ENCODE results near the gene ANKRD30B. TPM values are rescaled to one million over a fixed set of nuclear protein-coding genes. Genes with fewer than 3 reads are reported as not detected.
"Not testable (repeated sequence)": the region's sequence is repeated elsewhere in the genome, so short reads cannot be mapped to it uniquely, and the experiment has no call there.

Gene ANKRD30B
- total and polyA plus RNA-seq, 2 of the 13 experiments (the other 11 are each of a cell fraction or from before 2014, with no cell fraction given), result not detected

- TF ChIP-seq ZNF772 (CRISPR knock-in tag; IDR thresholded peaks at IDR 0.05), result no peak
- no peak for TF ChIP-seq ZSCAN29 (CRISPR knock-in tag; conservative IDR thresholded peaks at IDR 0.05)
These were observed 524 bp downstream of the ANKRD30B start (continued) for GRCh38 chr18:14748496-14748895.

DNA sequence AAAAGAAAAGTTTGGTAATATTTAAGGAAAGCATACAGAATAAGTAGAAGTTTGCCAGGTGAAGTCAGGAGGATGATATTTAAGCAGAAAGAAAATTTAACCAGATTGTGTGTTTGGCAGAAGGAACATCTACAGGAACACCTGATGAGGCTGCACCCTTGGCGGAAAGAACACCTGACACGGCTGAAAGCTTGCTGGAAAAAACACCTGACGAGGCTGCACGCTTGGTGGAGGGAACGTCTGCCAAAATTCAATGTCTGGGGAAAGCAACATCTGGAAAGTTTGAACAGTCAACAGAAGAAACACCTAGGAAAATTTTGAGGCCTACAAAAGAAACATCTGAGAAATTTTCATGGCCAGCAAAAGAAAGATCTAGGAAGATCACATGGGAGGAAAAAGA lies 15.6 kb downstream of the ANKRD30B start:
- H3K4me3 ChIP-seq (replicated peaks in 1 of 3; ENCODE audit: insufficient read depth in 1 of 3, low read depth in 2 of 3, low read length in 3 of 3); H3K79me2 ChIP-seq (ENCODE audit: insufficient read depth, low read length); in situ Hi-C loops (cut with HindIII; ENCODE audit: extremely low pct_ligation_motif_present, low pct_unique_long_range_greater_than_20kb); POLR2A ChIA-PET; DNase-seq (ENCODE audit: low spot score); ATAC-seq; H3K36me3 ChIP-seq (replicated peaks in 1 of 2; ENCODE audit: control insufficient read depth in 1 of 2, insufficient read depth in 2 of 2, low read length in 2 of 2); H3K4me2 ChIP-seq (ENCODE audit: low read depth, low read length); H3K27ac ChIP-seq (ENCODE audit: extremely low read length, insufficient read depth, low read length); H2AFZ ChIP-seq (ENCODE audit: low read length); CTCF ChIA-PET (ENCODE audit: low intra/inter-chr PET ratio, low total read pairs); intact Hi-C loops (cut with micrococcal nuclease; ENCODE audit: unreplicated experiment); FAIRE-seq; H4K20me1 ChIP-seq (ENCODE audit: insufficient read depth, low read length); H3K4me1 ChIP-seq (ENCODE audit: insufficient read depth, low read length); H3K9me3 ChIP-seq (ENCODE audit: low read length); H3K27me3 ChIP-seq (ENCODE audit: control insufficient read depth in 1 of 2, insufficient read depth in 2 of 2, low read length in 2 of 2); H3K9ac ChIP-seq (ENCODE audit: insufficient read depth, low read depth, low read length); BruUV-seq (replicated peaks): not testable (repeated sequence)
- WGBS (ENCODE audit: low lambda C conversion rate), result 20% methylated on average over 5 of the region's 5 CpGs

- BruUV-seq (replicated peaks), result no TSS peak
- Histone ChIP-seq H3K9ac (ENCODE audit: insufficient read depth, low read depth, low read length) (no peak overlapping the region), H3K79me2 (ENCODE audit: insufficient read depth, low read length) (no peaks in the 10 kb centered on the region), H3K4me3 (replicated peaks in 1 of 3; ENCODE audit: insufficient read depth in 1 of 3, low read depth in 2 of 3, low read length in 3 of 3) (no peak overlapping the region), H4K20me1 (ENCODE audit: insufficient read depth, low read length) (no peaks in the 10 kb centered on the region), H3K9me3 (ENCODE audit: low read length) (no peaks in the 10 kb centered on the region), H3K27me3 (ENCODE audit: control insufficient read depth in 1 of 2, insufficient read depth in 2 of 2, low read length in 2 of 2) (no peaks in the 10 kb centered on the region), H2AFZ (ENCODE audit: low read length) (no peak overlapping the region), H3K36me3 (replicated peaks in 1 of 2; ENCODE audit: control insufficient read depth in 1 of 2, insufficient read depth in 2 of 2, low read length in 2 of 2) (no peaks in the 10 kb centered on the region), H3K4me2 (ENCODE audit: low read depth, low read length) (no peak overlapping the region), H3K4me1 (ENCODE audit: insufficient read depth, low read length) (no peaks in the 10 kb centered on the region), H3K27ac (ENCODE audit: extremely low read length, insufficient read depth, low read length) (no peak overlapping the region)
- ChIA-PET POLR2A (no interaction called here), CTCF (ENCODE audit: low intra/inter-chr PET ratio, low total read pairs) (no interaction called here)
- in situ Hi-C loops (cut with HindIII; ENCODE audit: extremely low pct_ligation_motif_present, low pct_unique_long_range_greater_than_20kb) (no loop called here), intact Hi-C loops (cut with micrococcal nuclease; ENCODE audit: unreplicated experiment) (no loop called here)
- FAIRE-seq, result no peak
- no peak for DNase-seq (ENCODE audit: low spot score)
- no peak for ATAC-seq
- TF ChIP-seq, protein P1, sequence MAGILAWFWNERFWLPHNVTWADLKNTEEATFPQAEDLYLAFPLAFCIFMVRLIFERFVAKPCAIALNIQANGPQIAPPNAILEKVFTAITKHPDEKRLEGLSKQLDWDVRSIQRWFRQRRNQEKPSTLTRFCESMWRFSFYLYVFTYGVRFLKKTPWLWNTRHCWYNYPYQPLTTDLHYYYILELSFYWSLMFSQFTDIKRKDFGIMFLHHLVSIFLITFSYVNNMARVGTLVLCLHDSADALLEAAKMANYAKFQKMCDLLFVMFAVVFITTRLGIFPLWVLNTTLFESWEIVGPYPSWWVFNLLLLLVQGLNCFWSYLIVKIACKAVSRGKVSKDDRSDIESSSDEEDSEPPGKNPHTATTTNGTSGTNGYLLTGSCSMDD (CRISPR knock-in tag; IDR thresholded peaks at IDR 0.05), result no peak
- no peak for TF ChIP-seq ZC3H4 (CRISPR knock-in tag; IDR thresholded peaks at IDR 0.05; ENCODE audit: borderline replicate concordance)
- no peak for TF ChIP-seq ATF2 (CRISPR knock-in tag; IDR thresholded peaks at IDR 0.05)
- TF ChIP-seq HCFC1 (IDR thresholded peaks at IDR 0.05; ENCODE audit: low read depth, low read length), result no peak
- TF ChIP-seq, protein P2, sequence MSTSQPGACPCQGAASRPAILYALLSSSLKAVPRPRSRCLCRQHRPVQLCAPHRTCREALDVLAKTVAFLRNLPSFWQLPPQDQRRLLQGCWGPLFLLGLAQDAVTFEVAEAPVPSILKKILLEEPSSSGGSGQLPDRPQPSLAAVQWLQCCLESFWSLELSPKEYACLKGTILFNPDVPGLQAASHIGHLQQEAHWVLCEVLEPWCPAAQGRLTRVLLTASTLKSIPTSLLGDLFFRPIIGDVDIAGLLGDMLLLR (CRISPR knock-in tag; IDR thresholded peaks at IDR 0.05), result no peak
- no peak for TF ChIP-seq CHD4 (IDR thresholded peaks at IDR 0.05; ENCODE audit: borderline replicate concordance, low read length)
- no peak for TF ChIP-seq ZNF138 (CRISPR knock-in tag; IDR thresholded peaks at IDR 0.05; ENCODE audit: low read depth)
- TF ChIP-seq ZFP82 (CRISPR knock-in tag; IDR thresholded peaks at IDR 0.05; ENCODE audit: borderline replicate concordance), result no peak
- no peak for TF ChIP-seq ZNF124 (CRISPR knock-in tag; IDR thresholded peaks at IDR 0.05)
- no peak for TF ChIP-seq ZNF12 (CRISPR knock-in tag; IDR thresholded peaks at IDR 0.05)
- no peak for TF ChIP-seq HOXA7 (CRISPR knock-in tag; IDR thresholded peaks at IDR 0.05)
- TF ChIP-seq CCAR2 (optimal IDR thresholded peaks at IDR 0.05; ENCODE audit: low read depth, low read length), result no peak
- TF ChIP-seq SIX1 (CRISPR knock-in tag; IDR thresholded peaks at IDR 0.05; ENCODE audit: borderline replicate concordance), result no peak
- no peak for TF ChIP-seq SNAPC5 (CRISPR knock-in tag; IDR thresholded peaks at IDR 0.05; ENCODE audit: borderline replicate concordance)
These were observed 19.5 kb downstream of the ANKRD30B start for GRCh38 chr18:14767474-14767873.

All from HepG2 (cell line).